NK-92 (cell line): ENCODE measurements around the gene ADISSP.

Experiments used
- DNase-seq: peaks from one replicate; lab custom pipeline; 2025; ENCODE audit not compliant: unreplicated experiment; lab: John Stamatoyannopoulos, UW

Gene ADISSP

DNA sequence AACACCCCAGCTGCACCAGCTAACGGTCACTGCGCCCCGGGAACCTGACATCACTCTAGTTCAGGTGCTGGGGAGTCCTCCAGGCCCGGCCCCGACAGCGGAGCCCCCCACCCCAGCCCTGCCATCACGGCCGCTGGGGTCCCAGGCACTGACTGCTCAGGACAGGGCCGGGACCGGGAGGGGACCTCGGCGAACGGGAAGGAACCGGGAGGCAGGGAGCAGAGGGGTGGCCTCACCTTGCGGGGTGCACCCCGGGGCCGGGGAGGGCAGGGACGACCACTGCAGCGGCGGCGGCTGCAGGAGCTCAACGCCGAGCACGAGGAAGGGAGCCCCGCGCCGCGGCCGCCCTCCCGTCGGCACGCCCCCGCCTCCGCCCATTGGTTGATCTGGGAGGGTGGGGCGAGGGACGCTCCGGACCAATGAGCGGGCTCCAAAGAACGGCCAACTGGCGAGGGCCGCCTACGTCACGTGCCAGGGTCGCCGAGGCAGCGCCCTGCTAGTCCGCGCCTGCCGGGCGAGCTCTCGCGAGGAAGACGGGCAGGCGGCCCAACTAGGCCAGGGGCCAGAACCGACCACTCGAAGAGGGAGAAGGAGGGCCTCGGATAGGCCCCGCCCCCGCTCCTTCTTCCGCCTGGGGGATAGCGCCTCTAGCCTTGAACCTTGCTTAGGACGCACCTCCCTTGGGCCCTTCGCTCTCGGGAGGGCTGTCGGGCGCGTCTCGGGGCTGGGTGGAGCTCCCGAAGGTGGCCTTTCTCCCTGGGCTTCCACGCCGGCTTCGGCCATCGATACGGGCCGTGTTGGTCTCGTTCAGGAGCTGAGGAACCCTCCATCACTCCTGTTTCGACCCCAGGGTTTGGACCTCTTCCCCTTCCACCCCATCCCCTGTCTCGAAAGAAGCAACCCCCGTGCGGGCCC is at the start of gene ADISSP:
ADISSP (minus strand) TSS at position 327 of the 915 bp plus-strand sequence. CDS start 7,653 bp downstream, outside the sequence.
- peak; percentile 61 for DNase-seq

DNA sequence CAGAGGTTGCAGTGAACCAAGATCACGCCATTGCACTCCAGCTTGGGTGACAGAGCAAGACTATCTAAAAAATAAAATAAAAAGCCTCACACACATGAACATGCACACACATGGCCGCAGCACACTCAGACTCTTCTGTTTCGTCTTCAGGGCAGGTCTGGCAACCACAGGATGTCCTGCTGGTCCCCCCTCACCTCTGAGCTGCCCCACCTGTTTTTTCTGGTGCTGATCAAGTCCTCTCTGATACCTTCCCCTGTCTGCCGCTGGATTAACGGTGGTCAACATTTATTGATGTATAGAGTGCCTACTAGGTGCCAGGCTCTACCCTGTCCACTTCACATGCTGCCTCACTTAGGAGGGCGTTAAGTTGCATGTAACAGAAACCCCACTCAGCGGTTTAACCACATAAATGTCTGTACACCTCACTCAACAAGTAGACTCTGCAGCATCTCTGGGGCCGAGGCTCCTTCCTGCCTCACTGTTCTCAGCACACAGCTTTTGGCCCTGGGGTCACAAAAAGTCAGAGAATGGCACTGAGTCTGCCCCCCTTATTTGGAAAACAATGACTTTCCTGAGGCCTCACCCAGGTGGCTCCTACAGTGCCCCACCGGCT is 48.3 kb upstream of the ADISSP start:
- DNase-seq = no peak

DNA sequence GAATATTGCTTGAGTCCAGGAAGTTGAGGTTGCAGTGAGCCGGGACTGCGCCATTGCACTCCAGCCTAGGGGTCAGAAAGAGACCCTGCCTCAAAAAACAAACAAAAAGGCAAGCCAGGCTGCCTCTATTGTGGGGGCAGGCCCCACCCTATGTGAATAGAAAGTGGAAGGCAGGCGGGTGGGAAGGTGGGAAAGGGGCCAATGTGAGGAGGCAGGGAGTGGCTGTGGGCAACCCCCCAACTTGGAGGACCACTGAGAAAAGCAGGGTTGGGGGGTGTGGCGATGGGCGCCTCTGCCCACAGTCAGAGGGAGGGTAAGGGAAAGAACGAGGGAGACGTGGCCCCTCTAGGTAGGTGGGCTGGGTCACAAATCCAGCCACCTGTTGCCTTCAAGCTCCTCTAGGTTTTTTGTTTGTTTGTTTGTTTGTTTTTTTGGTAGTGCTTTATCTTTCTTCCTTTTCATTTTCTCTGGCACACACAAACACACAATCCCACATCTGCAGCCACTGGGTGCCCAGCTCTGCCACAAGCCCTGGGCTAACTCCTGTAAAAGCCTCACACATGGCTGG is 47.5 kb upstream of the ADISSP start:
- no peak for DNase-seq

DNA sequence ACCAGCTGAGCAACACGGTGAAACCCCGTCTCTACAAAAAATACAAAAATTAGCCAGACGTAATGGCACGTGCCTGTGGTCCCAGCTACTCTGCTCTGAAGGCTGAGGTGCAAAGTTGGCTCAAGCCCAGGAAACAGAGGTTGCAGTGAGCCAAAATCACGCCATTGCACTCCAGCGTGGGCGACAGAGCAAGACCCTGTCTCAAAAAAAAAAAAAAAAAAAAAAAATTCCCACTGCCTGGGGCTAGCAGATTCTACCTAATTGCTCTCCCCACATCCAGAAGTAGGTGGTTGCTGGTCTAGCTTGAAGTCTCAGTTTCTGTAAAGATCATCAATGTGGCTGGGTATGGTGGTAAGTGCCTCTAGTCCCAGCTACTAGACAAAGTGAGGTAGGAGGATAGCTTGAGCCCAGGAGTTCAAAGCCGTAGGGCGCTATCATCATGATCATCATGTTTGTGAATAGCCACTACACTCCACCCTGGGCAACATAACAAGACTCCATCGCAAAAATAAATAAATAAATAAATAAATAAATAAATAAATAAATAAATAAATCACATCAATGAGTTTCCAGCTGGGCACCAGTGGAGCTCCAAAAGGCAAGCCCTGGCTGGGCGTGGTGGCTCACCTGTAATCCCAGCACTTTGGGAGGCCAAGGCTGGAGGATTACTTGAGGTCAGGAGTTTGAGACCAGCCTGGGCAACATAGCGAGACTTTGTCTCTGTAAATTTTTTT is 46.5 kb upstream of the ADISSP start:
- no peak for DNase-seq

DNA sequence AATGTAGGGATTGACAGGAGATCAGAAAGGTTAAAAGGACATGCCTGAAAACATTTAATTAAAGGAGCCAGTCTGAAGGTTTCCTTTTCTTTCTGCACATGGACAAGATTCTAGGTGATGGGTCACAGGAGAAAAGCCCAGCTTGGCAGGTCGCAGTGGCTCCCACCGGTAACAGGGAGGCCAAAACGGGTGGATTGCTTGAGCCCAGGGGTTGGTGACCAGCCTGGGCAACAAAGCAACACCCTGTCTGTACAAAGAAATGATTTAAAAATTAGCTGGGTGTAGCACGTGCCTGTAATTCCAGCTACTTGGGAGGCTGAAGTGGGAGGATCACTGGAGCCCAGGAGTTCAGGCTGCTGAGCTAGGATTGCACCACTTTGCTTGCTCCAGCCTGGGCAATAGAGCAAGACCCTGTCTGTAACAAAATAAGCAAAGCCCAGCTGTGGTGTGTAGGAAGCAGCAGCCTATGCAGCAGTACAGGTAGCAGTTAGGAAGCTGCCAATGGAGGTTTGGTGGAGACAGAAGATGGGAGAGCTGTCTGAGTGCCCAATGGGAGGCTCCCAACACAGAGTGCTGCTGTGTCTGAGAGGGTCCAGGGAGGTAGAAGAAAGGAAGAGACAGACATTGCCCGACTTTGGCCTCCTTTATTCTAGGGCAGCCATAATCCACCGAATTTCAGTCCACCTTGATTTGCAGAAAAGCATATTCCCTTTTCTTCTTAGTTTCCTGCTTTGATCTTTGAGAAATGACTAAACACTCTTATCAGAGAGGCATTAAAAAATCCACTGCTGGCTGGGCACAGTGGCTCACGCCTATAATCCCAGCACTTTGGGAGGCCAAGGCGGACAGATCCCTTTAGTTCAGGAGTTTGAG is 45.7 kb upstream of the ADISSP start:
- no peak for DNase-seq

DNA sequence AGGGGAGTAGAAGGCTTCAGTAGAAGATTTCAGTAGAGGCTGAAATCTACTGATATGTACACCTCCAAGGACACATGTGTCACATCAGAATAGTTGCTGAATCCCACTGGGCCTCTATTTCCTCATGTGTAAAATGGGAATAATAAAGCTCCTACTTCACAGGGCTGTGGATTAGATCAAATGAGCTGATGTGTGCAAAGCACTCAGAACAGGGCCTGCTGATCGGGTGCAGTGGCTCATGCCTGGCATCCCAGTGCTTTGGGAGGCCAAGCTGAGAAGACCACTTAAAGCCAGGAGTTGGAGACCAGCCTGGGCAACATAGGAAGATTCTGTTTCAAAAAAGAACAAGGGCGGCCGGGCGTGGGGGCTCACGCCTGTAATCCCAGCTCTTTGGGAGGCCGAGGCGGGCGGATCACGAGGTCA is 44.7 kb upstream of the ADISSP start:
- DNase-seq = no peak

DNA sequence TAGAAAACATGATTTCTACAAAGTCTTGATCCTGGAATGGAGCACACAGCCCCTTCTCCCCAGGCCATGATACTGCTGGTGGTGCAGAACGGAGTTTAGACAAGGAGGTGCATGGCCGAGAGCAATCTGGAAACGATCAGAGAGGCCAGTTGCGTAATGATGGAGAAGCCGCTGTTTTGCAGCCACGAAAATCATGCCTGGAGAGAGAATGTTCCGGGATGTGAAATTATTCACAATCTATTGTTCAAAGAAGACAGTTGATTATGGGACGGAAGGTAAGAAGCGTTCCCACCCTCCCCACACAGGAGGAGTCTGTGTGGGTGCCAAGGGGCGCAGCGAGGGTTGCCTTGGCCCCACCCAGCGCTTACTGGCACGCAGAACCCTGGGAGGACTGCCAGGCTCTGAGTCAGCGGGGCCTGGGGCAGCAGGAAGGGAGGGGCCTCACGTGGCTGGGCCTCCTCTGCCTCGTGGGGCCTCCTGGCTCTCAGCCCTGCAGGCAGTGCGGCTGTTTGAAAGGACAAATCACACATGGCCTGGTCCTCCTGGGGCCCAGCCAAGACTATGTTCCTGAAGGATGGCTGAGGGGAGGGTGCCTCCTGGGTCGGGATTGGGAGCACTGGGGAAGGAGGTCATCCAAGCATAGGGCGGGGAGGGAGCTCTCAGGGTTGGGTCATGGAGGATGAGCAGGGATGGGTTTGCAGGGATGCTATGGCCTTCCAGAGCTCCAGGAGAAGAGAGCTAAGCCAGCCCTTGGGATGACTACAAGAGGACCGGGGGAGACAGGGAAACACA is 44.1 kb upstream of the ADISSP start:
- no peak for DNase-seq

DNA sequence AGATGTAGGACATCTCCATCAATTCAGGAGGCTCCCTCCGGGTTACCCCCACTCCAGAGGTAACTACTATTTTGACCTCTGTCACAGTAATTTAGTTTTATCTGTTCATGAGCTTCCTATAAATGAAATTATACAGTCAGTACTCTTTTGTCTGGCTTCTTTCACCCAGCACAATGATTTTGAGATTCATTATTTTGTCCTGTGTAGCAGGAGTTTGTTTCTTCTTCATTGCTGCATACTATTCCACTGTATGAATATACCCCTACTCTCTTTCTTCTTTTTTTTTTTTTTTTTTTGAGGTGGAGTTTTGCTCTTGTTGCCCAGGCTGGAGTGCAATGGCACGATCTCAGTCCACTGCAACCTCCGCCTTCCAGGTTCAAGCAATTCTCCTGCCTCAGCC is 41.0 kb upstream of the ADISSP start:
- DNase-seq = no peak

DNA sequence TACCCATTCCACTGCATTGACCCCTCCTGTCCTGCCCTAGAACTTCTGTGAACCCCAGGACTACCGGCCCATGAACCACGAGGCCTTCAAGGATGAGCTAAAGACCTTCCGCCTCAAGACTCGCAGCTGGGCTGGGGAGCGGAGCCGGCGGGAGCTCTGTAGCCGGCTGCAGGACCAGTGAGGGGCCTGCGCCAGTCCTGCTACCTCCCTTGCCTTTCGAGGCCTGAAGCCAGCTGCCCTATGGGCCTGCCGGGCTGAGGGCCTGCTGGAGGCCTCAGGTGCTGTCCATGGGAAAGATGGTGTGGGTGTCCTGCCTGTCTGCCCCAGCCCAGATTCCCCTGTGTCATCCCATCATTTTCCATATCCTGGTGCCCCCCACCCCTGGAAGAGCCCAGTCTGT is 37.2 kb upstream of the ADISSP start:
- no peak for DNase-seq

DNA sequence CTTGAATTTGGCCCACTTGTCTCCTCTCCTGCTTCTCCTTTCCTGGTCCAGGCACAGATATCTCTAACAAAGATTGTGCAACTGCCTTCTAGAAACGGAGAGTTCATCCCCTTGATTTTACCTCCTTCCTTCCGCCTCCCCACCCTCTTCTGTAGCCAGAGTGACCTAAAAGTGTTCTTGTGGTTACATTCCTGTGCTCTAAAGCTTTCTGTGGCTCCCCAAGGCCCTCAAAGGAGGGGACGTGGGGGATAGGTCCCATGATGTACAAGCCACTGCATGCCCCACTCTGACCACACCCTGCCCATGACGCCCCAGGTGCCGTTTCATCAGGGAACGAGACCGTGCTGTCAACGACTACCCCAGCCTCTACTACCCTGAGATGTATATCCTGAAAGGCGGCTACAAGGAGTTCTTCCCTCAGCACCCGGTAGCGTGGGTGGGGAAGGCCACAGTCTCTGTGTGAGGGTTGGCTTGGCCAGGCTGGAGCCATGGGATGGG is 36.8 kb upstream of the ADISSP start:
- DNase-seq = no peak

DNA sequence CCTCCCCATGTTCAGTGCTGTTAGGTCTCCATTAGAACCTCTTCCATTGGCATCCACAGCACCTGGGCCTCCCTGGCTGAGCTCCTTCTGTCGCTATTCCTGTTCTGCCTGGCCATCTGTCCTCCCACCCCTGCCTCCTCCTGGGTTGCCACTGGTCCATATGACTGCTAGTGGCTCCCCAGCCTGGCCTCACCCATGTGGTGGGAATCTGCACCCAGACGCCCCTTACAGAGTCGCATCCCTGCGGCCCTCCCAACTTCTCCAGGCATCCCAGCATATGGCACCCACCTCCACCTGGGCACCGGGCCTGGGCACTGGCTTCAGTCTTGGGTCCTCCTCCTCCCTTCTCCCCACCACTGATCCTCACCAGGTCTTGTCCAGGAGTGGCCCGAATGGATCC is 36.3 kb upstream of the ADISSP start:
- no peak for DNase-seq

DNA sequence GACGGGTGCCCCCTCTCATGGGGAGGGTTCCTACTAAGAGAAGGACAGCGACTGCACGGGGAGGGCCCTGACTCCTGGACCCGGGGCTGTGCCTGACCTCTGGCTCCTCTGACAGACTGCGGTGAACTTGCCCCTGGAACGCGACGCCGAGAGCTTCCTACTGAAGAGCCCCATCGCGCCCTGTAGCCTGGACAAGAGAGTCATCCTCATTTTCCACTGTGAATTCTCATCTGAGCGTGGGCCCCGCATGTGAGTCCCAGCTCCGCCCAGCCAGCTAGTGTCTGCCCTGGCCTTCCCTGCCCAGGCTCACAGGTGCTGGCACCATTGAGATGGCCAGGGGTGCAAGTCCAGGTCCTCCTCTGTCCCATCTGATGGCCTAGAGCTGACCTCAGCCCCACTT is 35.7 kb upstream of the ADISSP start:
- DNase-seq = no peak

DNA sequence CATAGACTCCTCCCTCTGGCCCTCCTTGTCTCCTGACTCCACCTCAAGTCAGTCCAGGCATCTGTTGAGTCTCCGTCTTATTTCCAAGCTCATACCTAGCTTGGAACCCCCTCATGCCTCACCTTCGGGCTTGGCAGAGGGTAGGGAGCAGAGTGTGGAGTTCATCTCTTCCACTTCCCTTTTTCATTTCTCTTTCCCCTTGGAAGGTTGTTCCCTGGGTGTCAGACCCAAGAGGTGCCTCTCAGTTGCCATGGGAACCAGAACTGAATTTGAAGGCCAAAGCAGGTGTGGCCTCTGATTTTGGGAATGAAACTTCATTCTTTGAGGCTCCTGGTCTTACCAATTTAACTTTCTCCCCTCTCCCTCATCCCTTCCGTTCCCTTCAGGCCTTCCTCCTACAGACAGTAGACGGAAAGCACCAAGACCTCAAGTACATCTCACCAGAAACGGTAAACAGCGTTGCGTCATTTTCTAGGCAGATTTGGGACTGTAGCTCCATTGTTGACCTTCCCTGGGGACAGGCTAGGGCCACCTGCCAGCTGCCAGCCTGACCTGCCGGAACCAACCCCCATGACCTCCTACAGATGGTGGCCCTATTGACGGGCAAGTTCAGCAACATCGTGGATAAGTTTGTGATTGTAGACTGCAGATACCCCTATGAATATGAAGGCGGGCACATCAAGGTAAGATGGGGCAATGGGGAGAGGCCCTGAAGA is 35.1 kb upstream of the ADISSP start:
- DNase-seq = no peak

DNA sequence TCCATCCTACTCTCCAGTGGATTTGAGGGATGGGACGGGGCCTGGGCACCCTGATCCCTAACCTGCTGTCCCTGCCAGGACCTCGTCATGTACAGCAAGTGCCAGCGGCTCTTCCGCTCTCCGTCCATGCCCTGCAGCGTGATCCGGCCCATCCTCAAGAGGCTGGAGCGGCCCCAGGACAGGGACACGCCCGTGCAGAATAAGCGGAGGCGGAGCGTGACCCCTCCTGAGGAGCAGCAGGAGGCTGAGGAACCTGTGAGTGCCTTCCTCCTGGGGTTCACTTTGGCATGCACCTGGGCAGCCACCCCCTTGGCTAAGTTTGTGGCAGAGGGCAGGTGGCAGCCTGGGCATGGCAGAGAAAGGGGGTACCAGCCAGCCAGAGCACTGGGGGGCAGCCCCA is 34.3 kb upstream of the ADISSP start:
- no peak for DNase-seq

DNA sequence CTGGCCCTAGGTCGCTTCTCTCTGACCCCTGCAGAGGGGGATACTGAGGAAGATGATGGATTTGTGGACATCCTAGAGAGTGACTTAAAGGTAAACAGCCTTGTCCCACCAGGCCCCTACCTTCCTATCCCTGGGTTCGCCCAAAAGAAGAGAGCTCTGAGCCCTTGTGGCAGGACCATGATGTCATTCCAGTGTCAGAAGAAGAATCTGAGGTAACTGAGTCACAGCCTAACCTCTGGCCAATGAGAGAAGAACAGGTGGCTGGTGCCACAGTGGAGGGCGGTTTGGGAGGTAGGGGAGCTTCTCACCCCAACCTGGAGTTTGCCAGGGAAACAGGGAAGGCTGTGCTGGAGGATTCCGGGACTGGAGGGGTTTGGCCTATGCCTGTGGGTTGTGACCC is 33.7 kb upstream of the ADISSP start:
- DNase-seq = no peak

DNA sequence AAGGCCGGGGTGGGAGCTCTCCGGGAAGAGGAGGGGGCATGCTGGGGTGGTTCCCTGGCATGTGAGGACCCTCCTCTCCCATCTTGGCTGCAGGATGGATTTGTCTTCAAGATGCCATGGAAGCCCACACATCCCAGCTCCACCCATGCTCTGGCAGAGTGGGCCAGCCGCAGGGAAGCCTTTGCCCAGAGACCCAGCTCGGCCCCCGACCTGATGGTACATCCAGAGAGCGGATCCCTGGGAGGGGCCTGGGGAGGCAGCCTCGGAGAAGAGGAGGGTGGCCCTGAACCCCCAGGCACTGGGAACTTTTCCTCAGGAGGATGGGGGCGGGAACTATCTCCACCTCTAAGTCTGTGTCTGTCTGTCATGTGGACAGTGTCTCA is 33.3 kb upstream of the ADISSP start:
- no peak for DNase-seq

DNA sequence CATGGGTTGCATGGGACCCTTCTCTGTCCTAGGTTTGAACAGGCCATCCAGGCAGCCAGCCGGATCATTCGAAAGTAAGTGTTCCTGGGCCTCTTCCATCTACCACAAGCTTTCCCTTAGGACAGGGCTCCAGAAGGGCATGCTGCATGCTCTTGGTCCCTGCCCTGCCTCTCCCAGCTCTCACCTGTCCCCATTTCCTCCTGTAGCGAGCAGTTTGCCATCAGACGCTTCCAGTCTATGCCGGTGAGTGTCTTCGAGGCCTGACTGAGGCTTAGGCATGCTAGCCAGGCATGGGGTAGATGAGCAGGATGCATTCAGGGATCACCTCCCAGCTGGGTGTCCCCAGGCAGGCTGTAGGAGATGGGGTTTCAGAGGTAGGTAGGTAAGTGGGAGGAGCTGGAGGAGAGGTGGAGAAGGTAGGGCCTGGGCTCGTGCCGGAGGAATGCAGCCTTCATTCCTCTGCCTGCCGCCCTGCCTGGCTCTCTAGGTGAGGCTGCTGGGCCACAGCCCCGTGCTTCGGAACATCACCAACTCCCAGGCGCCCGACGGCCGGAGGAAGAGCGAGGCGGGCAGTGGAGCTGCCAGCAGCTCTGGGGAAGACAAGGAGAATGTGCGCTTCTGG is 32.8 kb upstream of the ADISSP start:
- no peak for DNase-seq

DNA sequence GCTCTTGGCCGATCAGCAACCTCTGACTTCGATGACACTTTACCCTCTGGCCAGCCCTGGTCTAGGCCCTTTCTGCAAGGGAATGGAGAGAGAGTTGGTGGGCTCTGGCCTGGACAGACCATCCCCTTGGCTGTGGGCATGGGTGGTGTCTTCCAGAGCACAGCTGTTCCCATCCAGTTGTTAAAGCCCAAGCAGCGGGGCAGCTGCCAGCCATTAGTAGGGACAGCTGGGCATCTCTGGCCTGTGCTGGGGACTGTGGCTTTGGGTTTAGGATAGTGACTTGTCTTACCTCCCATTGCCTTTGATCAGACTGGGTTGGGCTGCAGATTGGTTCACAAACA is 31.3 kb upstream of the ADISSP start:
- DNase-seq = no peak

DNA sequence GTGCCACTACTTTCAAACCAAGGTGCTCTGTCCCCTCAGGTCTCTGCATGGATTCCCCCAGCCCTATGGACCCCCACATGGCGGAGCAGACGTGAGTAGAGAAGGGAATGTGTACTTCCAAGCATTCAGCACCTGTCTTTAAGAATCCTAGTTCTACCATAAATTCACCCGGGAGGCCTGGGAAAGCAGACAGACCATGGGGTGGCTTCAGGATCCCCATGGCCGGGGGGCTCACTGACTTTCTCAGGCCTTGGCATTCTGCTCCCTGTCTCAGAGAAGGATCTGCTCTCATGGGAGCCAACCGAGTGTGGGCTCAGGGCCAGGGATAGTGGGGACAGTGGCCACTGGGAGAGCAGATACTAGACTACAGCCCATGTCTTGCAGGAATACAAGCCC is 30.8 kb upstream of the ADISSP start:
- DNase-seq = no peak
